Measurements from ENCODE around the gene CADPS2.

Gene CADPS2

GRCh38 chr7:122919643-122920181 is 33.5 kb upstream of the CADPS2 start:
- ATAC-seq, result no peak

GRCh38 chr7:122914812-122915211 is 28.6 kb upstream of the CADPS2 start:
- TF ChIP-seq, protein P1, sequence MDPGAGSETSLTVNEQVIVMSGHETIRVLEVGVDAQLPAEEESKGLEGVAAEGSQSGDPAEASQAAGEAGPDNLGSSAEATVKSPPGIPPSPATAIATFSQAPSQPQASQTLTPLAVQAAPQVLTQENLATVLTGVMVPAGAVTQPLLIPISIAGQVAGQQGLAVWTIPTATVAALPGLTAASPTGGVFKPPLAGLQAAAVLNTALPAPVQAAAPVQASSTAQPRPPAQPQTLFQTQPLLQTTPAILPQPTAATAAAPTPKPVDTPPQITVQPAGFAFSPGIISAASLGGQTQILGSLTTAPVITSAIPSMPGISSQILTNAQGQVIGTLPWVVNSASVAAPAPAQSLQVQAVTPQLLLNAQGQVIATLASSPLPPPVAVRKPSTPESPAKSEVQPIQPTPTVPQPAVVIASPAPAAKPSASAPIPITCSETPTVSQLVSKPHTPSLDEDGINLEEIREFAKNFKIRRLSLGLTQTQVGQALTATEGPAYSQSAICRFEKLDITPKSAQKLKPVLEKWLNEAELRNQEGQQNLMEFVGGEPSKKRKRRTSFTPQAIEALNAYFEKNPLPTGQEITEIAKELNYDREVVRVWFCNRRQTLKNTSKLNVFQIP (CRISPR knock-in tag; IDR thresholded peaks at IDR 0.05; ENCODE audit: borderline replicate concordance, low read depth), result no peak
- TF ChIP-seq ZC3H10 (CRISPR knock-in tag; IDR thresholded peaks at IDR 0.05), result no peak
- TF ChIP-seq, protein P2, sequence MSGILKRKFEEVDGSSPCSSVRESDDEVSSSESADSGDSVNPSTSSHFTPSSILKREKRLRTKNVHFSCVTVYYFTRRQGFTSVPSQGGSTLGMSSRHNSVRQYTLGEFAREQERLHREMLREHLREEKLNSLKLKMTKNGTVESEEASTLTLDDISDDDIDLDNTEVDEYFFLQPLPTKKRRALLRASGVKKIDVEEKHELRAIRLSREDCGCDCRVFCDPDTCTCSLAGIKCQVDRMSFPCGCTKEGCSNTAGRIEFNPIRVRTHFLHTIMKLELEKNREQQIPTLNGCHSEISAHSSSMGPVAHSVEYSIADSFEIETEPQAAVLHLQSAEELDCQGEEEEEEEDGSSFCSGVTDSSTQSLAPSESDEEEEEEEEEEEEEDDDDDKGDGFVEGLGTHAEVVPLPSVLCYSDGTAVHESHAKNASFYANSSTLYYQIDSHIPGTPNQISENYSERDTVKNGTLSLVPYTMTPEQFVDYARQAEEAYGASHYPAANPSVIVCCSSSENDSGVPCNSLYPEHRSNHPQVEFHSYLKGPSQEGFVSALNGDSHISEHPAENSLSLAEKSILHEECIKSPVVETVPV (CRISPR knock-in tag; IDR thresholded peaks at IDR 0.05), result no peak
- TF ChIP-seq CSDC2 (CRISPR knock-in tag; IDR thresholded peaks at IDR 0.05), result no peak
- no peak for TF ChIP-seq SNAI2 (CRISPR knock-in tag; IDR thresholded peaks at IDR 0.05)
- no peak for TF ChIP-seq BACH2 (CRISPR knock-in tag; IDR thresholded peaks at IDR 0.05; ENCODE audit: borderline replicate concordance)
- TF ChIP-seq TCF4 (CRISPR knock-in tag; IDR thresholded peaks at IDR 0.05; ENCODE audit: borderline replicate concordance), result no peak
- no peak for ATAC-seq

More at GRCh38 chr7:122919643-122920181, 33.5 kb upstream of the CADPS2 start:
- TF ChIP-seq, protein P3, sequence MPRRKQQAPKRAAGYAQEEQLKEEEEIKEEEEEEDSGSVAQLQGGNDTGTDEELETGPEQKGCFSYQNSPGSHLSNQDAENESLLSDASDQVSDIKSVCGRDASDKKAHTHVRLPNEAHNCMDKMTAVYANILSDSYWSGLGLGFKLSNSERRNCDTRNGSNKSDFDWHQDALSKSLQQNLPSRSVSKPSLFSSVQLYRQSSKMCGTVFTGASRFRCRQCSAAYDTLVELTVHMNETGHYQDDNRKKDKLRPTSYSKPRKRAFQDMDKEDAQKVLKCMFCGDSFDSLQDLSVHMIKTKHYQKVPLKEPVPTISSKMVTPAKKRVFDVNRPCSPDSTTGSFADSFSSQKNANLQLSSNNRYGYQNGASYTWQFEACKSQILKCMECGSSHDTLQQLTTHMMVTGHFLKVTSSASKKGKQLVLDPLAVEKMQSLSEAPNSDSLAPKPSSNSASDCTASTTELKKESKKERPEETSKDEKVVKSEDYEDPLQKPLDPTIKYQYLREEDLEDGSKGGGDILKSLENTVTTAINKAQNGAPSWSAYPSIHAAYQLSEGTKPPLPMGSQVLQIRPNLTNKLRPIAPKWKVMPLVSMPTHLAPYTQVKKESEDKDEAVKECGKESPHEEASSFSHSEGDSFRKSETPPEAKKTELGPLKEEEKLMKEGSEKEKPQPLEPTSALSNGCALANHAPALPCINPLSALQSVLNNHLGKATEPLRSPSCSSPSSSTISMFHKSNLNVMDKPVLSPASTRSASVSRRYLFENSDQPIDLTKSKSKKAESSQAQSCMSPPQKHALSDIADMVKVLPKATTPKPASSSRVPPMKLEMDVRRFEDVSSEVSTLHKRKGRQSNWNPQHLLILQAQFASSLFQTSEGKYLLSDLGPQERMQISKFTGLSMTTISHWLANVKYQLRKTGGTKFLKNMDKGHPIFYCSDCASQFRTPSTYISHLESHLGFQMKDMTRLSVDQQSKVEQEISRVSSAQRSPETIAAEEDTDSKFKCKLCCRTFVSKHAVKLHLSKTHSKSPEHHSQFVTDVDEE (CRISPR knock-in tag; IDR thresholded peaks at IDR 0.05), result no peak
- TF ChIP-seq TCF4 (CRISPR knock-in tag; IDR thresholded peaks at IDR 0.05; ENCODE audit: borderline replicate concordance) (no peak), PPARA (CRISPR knock-in tag; IDR thresholded peaks at IDR 0.05; ENCODE audit: borderline replicate concordance) (no peak), GLIS3 (CRISPR knock-in tag; IDR thresholded peaks at IDR 0.05) (no peak), ZFP3 (CRISPR knock-in tag; IDR thresholded peaks at IDR 0.05) (no peak), TOX (CRISPR knock-in tag; IDR thresholded peaks at IDR 0.05; ENCODE audit: borderline replicate concordance) (no peak), BACH2 (CRISPR knock-in tag; IDR thresholded peaks at IDR 0.05; ENCODE audit: borderline replicate concordance) (no peak), ZNF8 (CRISPR knock-in tag; IDR thresholded peaks at IDR 0.05) (no peak), CSDC2 (CRISPR knock-in tag; IDR thresholded peaks at IDR 0.05) (no peak), ZC3H10 (CRISPR knock-in tag; IDR thresholded peaks at IDR 0.05) (no peak), CREB5 (CRISPR knock-in tag; IDR thresholded peaks at IDR 0.05; ENCODE audit: low read depth) (no peak), ESRRG (CRISPR knock-in tag; IDR thresholded peaks at IDR 0.05) (no peak), ISL1 (CRISPR knock-in tag; IDR thresholded peaks at IDR 0.05) (no peak), ZNF565 (CRISPR knock-in tag; conservative IDR thresholded peaks at IDR 0.05; ENCODE audit: low read depth) (no peak)
- TF ChIP-seq, protein P2 (CRISPR knock-in tag; IDR thresholded peaks at IDR 0.05), result no peak

DNA sequence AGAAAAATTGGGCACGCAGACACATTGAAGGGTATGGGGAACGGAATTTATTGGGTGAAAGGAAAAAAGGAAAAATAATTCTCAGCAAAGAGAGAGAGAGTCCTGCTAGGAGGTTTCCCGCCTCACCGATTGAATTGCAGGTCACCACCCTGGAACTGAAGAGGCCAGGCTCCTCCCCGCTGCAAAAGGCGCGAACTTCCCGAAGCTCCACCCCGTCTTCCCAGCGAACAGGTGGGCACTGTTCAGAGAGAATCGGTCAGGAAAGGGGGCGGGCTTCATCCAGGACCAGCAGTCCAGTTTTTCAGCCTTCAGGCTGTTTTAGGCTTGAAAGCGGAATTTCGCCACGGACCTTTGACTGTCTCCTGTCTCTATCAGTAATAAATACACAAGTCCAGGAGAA is 27.3 kb upstream of the CADPS2 start:
- TF ChIP-seq GLIS3 (CRISPR knock-in tag; IDR thresholded peaks at IDR 0.05) (no peak), ZNF565 (CRISPR knock-in tag; conservative IDR thresholded peaks at IDR 0.05; ENCODE audit: low read depth) (no peak), RARB (CRISPR knock-in tag; IDR thresholded peaks at IDR 0.05) (no peak), ZNF70 (CRISPR knock-in tag; IDR thresholded peaks at IDR 0.05) (no peak), PPARA (CRISPR knock-in tag; IDR thresholded peaks at IDR 0.05; ENCODE audit: borderline replicate concordance) (no peak), CREB5 (CRISPR knock-in tag; IDR thresholded peaks at IDR 0.05; ENCODE audit: low read depth) (no peak), ZNF8 (CRISPR knock-in tag; IDR thresholded peaks at IDR 0.05) (no peak), ZFP30 (CRISPR knock-in tag; IDR thresholded peaks at IDR 0.05) (no peak), OSR1 (CRISPR knock-in tag; IDR thresholded peaks at IDR 0.05) (no peak), CSDC2 (CRISPR knock-in tag; IDR thresholded peaks at IDR 0.05) (no peak)
- TF ChIP-seq, protein P3 (CRISPR knock-in tag; IDR thresholded peaks at IDR 0.05), result no peak
- no peak for ATAC-seq

Data from SK-N-SH treated with all-trans-retinoic acid at 6 μM for 48 hours (cell line).